CD4-positive, alpha-beta T cell treated with Interleukin-4 for 1 hour (primary cell): Measurements from ENCODE around the gene TRAPPC14.

Experiments used
- DNase-seq, 2 donors: peaks; one replicate each; pipeline ENCODE4 v3.0.0-alpha.2; 2020 to 2022

TRAPPC14 gene

GRCh38 chr7:100171840-100172239, 13.3 kb upstream of the TRAPPC14 start:
- peak in 1 of 2 donors; percentile 33 for DNase-seq

GRCh38 chr7:100171087-100171681, 12.7 kb upstream of the TRAPPC14 start:
- peak; percentile 24 to 55 for DNase-seq

GRCh38 chr7:100170101-100170897, 11.8 kb upstream of the TRAPPC14 start:
- no peak for DNase-seq

- DNase-seq: peak; percentile 17 to 27
Observed at GRCh38 chr7:100169147-100169850, 10.8 kb upstream of the TRAPPC14 start.

GRCh38 chr7:100167912-100168323, 9.4 kb upstream of the TRAPPC14 start:
- DNase-seq: no peak

- DNase-seq: no peak
Observed at GRCh38 chr7:100166970-100167911, 8.7 kb upstream of the TRAPPC14 start.

- DNase-seq: peak; percentile 24 to 51
Observed at GRCh38 chr7:100166317-100166940, 7.9 kb upstream of the TRAPPC14 start.

GRCh38 chr7:100163871-100164270, 5.3 kb upstream of the TRAPPC14 start:
- no peak for DNase-seq

- peak in 1 of 2 donors; percentile 32 for DNase-seq
Observed at GRCh38 chr7:100163006-100163531, 4.5 kb upstream of the TRAPPC14 start.

GRCh38 chr7:100160067-100160466, 1.5 kb upstream of the TRAPPC14 start:
- DNase-seq: no peak

GRCh38 chr7:100159099-100159623, 638 bp upstream of the TRAPPC14 start:
- no peak for DNase-seq

GRCh38 chr7:100157334-100158228, 942 bp downstream of the TRAPPC14 start:
- peak in 1 of 2 donors; percentile 17 for DNase-seq

GRCh38 chr7:100157069-100157333, 1.5 kb downstream of the TRAPPC14 start:
- no peak for DNase-seq

- peak; percentile 28 to 58 for DNase-seq
Observed at GRCh38 chr7:100156331-100157068, 2.0 kb downstream of the TRAPPC14 start.

GRCh38 chr7:100155553-100156317, 2.8 kb downstream of the TRAPPC14 start:
- no peak for DNase-seq

- DNase-seq: no peak
Observed at GRCh38 chr7:100154651-100155491, 3.7 kb downstream of the TRAPPC14 start.

GRCh38 chr7:100153708-100154535, 4.6 kb downstream of the TRAPPC14 start:
- DNase-seq: no peak
